Stimulated activated effector memory CD8-positive, alpha-beta T cell treated with anti-CD3 and anti-CD28 coated beads, Interleukin-12 subunit alpha, Interleukin-12 subunit beta, amount 100 ng/mL, for 72 hours (primary cell): Measurements from ENCODE around the gene UTP25.
A peak's percentile ranks its signal among the peaks of the same experiment; 100 is the strongest.

Experiments
- ATAC-seq: fragments of 150-1000 bp; cut with Tn5 transposase; 2 replicates; pipeline ENCODE4 v1.10.0; 2021
- DNase-seq, 2 donors: peaks; one replicate each; pipeline ENCODE4 v3.0.0; 2021 to 2022; ENCODE audit warnings: low spot score in 2 of 2
- H3K27ac Mint-ChIP-seq: one replicate; pipeline ENCODE4 v1.8.0; 2022; ENCODE audit warnings: mild to moderate bottlenecking, mixed read lengths
- H3K36me3 Mint-ChIP-seq: one replicate; pipeline ENCODE4 v1.8.0; 2022; ENCODE audit warnings: mild to moderate bottlenecking, mixed read lengths
- H3K4me1 Mint-ChIP-seq: one replicate; pipeline ENCODE4 v1.8.0; 2022; ENCODE audit warnings: mixed read lengths
- H3K4me3 Mint-ChIP-seq: one replicate; pipeline ENCODE4 v1.8.0; 2022; ENCODE audit warnings: mild to moderate bottlenecking, mixed read lengths
- H3K9me3 Mint-ChIP-seq: one replicate; pipeline ENCODE4 v1.8.0; 2022; ENCODE audit warnings: mixed read lengths

The UTP25 gene

GRCh38 chr1:209849388-209849787, 21.6 kb downstream of the UTP25 start:
- Mint-ChIP-seq H3K4me3 (no peak overlapping the region), H3K36me3 (peaks cover 99% of the 10 kb centered on the region), H3K9me3 (no peaks in the 10 kb centered on the region), H3K4me1 (no peaks in the 10 kb centered on the region), H3K27ac (peak overlapping the region; percentile 4)
- ATAC-seq: no peak
- DNase-seq: no peak

- Mint-ChIP-seq H3K4me3 (no peak overlapping the region), H3K27ac (peak overlapping the region; percentile 4), H3K9me3 (no peaks in the 10 kb centered on the region), H3K4me1 (peaks cover 4% of the 10 kb centered on the region), H3K36me3 (peaks cover 93% of the 10 kb centered on the region)
- DNase-seq (no peak), ATAC-seq (peak; percentile 28)
Observed at GRCh38 chr1:209850342-209850979, 22.7 kb downstream of the UTP25 start.

DNA sequence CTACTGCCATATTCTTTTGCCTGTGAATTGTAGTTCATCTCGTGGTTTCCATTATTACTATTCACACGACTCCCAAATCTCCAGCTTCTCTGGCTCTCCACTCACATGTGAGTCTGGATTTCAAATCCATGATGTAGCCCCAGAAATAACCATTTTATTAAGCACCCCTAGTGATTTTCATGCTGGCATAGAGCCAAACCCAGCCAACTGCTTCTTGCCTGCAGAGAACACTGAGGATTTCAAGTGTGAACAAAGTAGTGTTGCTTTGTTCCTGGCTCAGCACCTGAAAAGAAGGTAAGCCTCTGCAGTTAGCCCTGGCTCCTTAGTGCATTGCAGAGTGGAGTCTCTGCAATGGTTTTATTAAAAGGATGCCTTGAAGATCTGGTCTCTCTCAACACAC, 25.9 kb downstream of the UTP25 start:
- Mint-ChIP-seq H3K4me1 (peaks cover 4% of the 10 kb centered on the region), H3K36me3 (peaks cover 61% of the 10 kb centered on the region), H3K4me3 (no peak overlapping the region), H3K27ac (peak overlapping the region; percentile 35), H3K9me3 (no peaks in the 10 kb centered on the region)
- DNase-seq: no peak
- no peak for ATAC-seq

DNA sequence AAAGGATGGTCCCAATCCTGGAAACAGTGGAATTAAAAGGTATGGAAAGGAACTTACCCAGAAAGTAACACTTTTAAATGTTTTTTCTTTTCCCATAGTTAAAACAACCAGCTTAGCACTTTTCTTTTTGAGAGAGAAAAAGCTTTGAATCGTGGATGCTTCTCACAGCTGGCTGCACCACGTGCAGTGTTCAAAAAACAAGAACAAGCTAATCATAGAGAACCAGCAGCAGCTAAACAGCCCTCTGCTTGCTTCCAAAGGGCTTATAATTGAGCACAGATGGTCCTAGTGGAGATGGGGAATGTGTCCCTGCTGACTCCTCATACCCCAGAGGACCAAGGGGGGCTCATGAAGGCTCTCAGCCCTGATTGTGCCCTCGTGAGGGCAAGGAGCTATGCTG, 26.4 kb downstream of the UTP25 start:
- Mint-ChIP-seq H3K4me1 (peaks cover 4% of the 10 kb centered on the region), H3K4me3 (no peak overlapping the region), H3K27ac (peak overlapping the region; percentile 35), H3K9me3 (no peaks in the 10 kb centered on the region), H3K36me3 (peaks cover 56% of the 10 kb centered on the region)
- ATAC-seq: no peak
- no peak for DNase-seq

DNA sequence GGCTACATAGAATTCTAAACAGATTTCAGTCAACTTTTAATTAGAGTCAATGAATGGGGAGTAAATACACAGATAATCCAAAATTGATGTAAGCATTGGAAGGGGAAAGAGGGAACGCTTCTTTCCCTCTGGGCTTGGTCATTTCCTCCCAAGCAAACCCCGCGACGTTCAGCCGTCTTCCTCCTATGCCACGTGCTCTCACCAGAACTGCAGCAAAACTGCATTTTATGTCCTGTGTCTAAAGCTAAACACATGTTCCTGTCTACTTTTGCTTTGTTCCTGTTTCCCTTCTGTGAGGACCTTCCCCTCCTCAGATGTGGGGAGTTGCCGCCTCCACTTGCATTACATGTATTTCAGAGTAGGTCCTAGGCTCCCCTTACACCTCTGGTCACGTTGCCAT, 27.2 kb downstream of the UTP25 start:
- no peak for DNase-seq
- Mint-ChIP-seq H3K36me3 (peaks cover 49% of the 10 kb centered on the region), H3K9me3 (no peaks in the 10 kb centered on the region), H3K4me1 (peaks cover 4% of the 10 kb centered on the region), H3K27ac (no peak overlapping the region), H3K4me3 (no peak overlapping the region)
- no peak for ATAC-seq

GRCh38 chr1:209855623-209856022, 27.9 kb downstream of the UTP25 start:
- Mint-ChIP-seq H3K9me3 (no peaks in the 10 kb centered on the region), H3K27ac (no peak overlapping the region), H3K4me1 (peaks cover 4% of the 10 kb centered on the region), H3K4me3 (no peak overlapping the region), H3K36me3 (peaks cover 43% of the 10 kb centered on the region)
- ATAC-seq (no peak), DNase-seq (no peak)

DNA sequence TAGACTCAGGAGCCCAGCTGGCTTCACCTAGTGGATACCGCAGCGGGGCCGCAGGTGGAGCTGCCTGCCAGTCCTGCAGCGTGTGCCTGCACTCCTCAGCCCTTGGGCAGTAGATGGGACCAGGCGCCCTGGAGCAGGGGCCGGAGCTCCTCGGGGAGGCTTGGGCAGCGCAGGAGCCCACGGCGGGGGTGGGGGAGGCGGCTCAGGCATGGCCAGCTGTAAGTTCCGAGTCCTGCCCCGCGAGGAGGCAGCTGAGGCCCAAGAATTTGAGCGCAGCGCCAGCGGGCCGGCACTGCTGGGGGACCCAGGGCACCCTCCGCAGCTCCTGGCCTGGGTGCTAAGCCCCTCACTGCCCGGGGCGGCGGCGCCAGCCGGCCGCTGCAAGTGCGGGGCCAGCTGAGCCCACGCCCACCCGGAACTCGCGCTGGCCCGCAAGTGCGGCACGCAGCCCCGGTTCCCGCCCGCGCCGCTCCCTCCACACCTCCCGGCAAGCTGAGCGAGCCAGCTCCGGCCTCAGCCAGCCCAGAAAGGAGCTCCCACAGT, 30.9 kb downstream of the UTP25 start:
- H3K36me3 Mint-ChIP-seq: peaks cover 13% of the 10 kb centered on the region
- peaks cover 4% of the 10 kb centered on the region for H3K4me1 Mint-ChIP-seq
- ATAC-seq (no peak), DNase-seq (no peak)
- H3K27ac Mint-ChIP-seq: no peak overlapping the region
- H3K4me3 Mint-ChIP-seq: no peak overlapping the region
- no peaks in the 10 kb centered on the region for H3K9me3 Mint-ChIP-seq

- no peaks in the 10 kb centered on the region for H3K4me1 Mint-ChIP-seq
- no peak overlapping the region for H3K4me3 Mint-ChIP-seq
- no peaks in the 10 kb centered on the region for H3K36me3 Mint-ChIP-seq
- no peak overlapping the region for H3K27ac Mint-ChIP-seq
- peak; percentile 48 to 71 for DNase-seq
- H3K9me3 Mint-ChIP-seq: no peaks in the 10 kb centered on the region
- ATAC-seq: peak; percentile 86
Observed at GRCh38 chr1:209860293-209860881, 32.6 kb downstream of the UTP25 start.

DNA sequence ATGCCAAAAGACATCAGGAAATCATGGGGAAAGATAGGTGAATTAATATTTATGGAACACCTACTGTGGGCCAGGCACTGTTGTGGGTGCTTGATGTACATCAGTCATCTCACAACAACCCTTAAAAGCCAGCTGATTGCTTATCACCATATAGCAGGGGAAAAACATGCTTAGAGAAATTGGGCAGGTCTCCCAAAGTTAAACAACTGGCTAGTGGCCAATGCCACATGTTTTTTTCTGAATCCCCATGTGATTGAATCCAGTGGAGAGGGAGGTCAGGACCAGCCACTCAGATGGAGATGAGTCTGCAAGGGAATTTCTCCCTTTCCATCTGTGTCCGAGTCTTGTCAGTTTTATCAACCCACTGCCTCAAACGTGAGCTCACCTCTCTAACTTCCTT, 33.5 kb downstream of the UTP25 start:
- Mint-ChIP-seq H3K9me3 (no peaks in the 10 kb centered on the region), H3K36me3 (no peaks in the 10 kb centered on the region), H3K4me1 (no peaks in the 10 kb centered on the region), H3K4me3 (no peak overlapping the region), H3K27ac (no peak overlapping the region)
- DNase-seq (no peak), ATAC-seq (no peak)

DNA sequence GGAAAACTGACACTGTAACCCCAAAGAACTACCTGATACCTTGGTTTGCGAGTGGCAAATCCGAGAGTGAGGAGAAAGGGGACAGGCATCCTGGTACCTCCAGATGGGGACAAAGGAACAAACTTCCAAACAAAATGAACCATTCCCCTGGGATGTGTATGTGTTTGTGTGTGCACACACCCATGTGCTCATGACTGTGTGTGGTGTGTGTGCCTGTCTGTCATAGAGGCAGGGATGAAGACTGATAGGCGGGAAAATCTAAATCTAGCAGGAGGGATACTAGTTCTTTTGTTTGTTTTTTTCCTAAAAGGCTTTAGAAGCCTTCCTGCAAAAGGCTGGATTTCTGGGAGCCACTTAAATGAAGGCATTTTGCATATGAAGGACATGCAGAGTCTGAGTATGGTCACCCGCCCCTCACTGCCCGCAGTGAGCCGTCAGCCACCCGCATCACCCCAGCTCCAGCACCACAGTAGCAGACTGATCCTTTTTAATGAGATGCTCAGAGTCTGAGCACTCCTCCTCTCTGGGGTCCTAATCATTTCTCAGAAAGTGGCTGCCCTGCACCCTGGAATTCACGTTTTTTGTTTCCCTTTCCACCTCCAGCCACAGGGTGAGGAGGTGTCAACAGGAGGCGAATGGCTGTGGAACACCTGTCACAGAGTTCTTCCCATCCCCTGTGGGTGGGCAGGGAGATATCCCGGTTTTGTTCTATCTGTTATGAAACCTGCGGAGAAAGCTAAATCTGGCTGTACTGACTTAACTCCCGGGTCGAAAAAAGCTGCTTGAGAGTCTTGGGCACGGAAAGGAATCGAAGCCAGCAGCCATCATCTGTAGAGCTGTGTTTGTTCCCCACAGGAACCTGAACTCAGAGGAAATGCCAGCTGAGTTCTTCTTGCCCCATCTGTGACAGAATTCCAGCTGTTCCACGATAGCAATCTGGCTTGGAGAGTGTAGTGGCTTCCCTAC, 34.9 kb downstream of the UTP25 start:
- no peaks in the 10 kb centered on the region for H3K36me3 Mint-ChIP-seq
- ATAC-seq (no peak), DNase-seq (no peak)
- no peak overlapping the region for H3K4me3 Mint-ChIP-seq
- no peak overlapping the region for H3K27ac Mint-ChIP-seq
- H3K9me3 Mint-ChIP-seq: peaks cover 3% of the 10 kb centered on the region
- no peaks in the 10 kb centered on the region for H3K4me1 Mint-ChIP-seq

DNA sequence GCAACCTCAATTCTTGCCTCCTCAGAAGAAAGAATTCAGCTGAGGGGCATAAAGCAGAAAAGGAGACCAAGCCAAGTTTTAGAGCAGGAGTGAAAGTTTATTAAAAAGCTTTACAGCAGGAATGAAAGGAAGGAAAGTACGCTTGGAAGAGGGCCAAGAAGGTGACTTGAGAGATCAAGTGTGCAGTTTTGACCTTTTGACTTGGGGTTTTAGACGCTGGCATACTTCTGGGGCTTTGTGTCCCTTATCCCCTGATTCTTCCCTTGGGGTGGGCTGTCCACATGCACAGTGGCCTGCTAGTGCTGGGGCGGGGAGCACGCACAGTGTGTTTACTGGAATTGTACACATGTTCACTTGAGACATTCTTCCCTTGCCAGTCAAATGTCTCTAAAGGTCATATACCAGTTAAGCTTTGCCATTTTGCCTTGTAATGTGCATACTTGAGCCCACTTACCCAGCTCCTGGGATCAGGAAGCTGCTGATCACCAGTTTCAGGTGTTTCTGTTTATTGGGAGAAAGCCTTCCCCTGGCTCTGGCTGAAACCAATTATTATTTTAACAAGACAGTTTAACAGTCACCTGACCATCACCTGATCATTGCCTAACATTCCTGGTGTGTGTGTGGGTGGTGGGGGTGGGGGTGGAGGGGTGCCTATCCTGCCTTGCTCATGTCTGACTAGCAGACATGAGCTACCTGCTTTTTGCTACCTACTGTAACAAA, 36.2 kb downstream of the UTP25 start:
- no peak overlapping the region for H3K4me3 Mint-ChIP-seq
- peaks cover 3% of the 10 kb centered on the region for H3K9me3 Mint-ChIP-seq
- no peaks in the 10 kb centered on the region for H3K4me1 Mint-ChIP-seq
- ATAC-seq (no peak), DNase-seq (no peak)
- no peaks in the 10 kb centered on the region for H3K36me3 Mint-ChIP-seq
- no peak overlapping the region for H3K27ac Mint-ChIP-seq

GRCh38 chr1:209866201-209866600, 38.4 kb downstream of the UTP25 start:
- DNase-seq (no peak), ATAC-seq (no peak)
- H3K36me3 Mint-ChIP-seq: no peaks in the 10 kb centered on the region
- H3K4me1 Mint-ChIP-seq: no peaks in the 10 kb centered on the region
- H3K4me3 Mint-ChIP-seq: no peak overlapping the region
- H3K9me3 Mint-ChIP-seq: peaks cover 3% of the 10 kb centered on the region
- H3K27ac Mint-ChIP-seq: no peak overlapping the region

DNA sequence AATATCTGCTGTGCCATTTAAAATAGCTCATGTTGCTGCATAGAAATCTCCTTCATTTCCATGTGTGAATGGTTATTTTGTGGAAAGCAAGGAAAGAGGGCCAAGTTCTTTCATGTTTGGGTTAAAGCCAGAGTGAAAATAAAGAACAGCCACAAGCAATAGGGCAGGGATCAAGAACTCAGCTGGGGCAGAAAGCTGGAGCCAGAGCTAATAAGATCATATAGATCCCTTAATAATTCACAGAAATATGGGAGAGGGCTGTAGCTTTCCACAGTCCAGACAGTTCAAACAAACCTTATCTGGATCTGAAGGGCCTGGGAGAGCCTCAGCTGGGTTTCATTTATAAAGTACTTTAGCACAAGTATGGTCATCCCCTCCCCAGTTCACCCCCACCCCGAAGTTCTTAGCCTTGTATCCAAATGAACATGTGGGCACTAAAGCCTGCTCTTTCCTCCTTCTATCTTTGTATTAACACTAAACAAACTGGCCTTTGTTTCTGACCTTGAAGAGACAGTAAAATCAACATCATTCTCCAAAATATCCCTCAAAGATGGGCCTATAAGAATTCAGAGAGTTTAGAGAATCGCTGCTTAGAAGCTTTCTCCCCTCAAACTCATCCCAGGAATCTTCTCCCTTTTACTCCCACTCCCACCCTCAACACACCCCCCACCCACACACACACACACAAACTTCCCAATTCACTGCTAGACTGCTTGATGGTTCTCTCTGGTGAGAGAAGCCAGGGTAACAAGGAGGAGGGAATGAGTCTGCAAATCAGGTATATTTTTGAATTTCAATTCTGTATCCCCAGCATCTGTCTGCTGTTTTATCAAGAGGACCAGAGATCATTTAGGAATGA, 41.7 kb downstream of the UTP25 start:
- no peaks in the 10 kb centered on the region for H3K36me3 Mint-ChIP-seq
- H3K27ac Mint-ChIP-seq: no peak overlapping the region
- no peak overlapping the region for H3K4me3 Mint-ChIP-seq
- peaks cover 3% of the 10 kb centered on the region for H3K9me3 Mint-ChIP-seq
- DNase-seq (no peak), ATAC-seq (no peak)
- no peaks in the 10 kb centered on the region for H3K4me1 Mint-ChIP-seq

DNA sequence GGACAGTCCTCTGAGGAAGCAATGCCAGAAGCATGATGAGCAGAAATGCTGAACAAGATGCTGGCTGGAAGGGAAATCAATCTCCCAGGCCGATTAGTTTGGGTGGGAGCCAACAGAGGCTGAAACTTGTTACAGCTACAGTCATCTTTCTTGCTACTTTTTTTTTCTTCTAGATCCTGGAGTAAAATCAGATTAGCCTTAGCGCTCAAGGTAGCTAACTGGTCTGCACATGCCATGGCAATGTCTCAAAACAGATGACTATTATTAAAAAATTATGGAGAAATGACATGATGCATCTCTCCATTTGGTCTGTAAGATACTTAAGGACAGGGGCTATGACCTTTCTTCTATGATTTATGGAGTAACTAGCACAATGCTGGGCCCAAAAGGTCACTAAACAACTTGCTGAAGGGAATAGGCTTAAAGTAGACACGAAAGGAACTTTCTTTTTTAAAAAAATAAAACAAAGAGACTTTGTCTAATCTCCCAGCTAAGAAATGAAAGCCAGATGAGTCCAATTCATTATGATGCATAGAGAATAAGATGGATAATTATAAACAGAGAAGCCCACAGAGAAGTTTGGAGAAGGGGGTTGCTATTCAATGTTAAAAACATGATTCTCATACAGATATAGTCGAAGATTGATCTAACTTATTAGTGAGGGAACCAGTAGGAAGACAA, 42.5 kb downstream of the UTP25 start:
- no peaks in the 10 kb centered on the region for H3K36me3 Mint-ChIP-seq
- no peak overlapping the region for H3K27ac Mint-ChIP-seq
- no peak overlapping the region for H3K4me3 Mint-ChIP-seq
- ATAC-seq (no peak), DNase-seq (no peak)
- peaks cover 3% of the 10 kb centered on the region for H3K9me3 Mint-ChIP-seq
- no peaks in the 10 kb centered on the region for H3K4me1 Mint-ChIP-seq
